Naive thymus-derived CD8-positive, alpha-beta T cell (primary cell): ENCODE measurements around the gene GPR173. TPM values are rescaled to one million over a fixed set of nuclear protein-coding genes. Genes with fewer than 3 reads are reported as not detected.

Source experiments
- polyA plus RNA-seq, 3 donors: library from polyadenylated mRNA; unstranded; fragments of 300-500 nt; fragmentation: Illumina TruSeq; gene quantifications; one replicate each; pipeline ENCODE4 v1.2.3, GENCODE V29; 2021
- total RNA-seq, 8 experiments: library from RNA in 2 of 8; stranded (reverse) in 2 of 8; gene quantifications; one replicate each; pipeline ENCODE4 v1.2.3 and lab custom pipeline; 2021 to 2026

Gene GPR173
- total and polyA plus RNA-seq, 5 experiments from 2014 or later, result 0.11 to 0.49 (median 0.16) TPM; not detected in 2

Other genes with a start within 250 kb of the GPR173 start
- gene XAGE5, start 237.5 kb upstream of the GPR173 start, total RNA-seq, result not detected
- gene XAGE5, start 237.5 kb upstream of the GPR173 start, polyA plus RNA-seq, result not detected
- not detected for gene XAGE3, start 180.7 kb upstream of the GPR173 start, total RNA-seq
- gene XAGE3, start 180.7 kb upstream of the GPR173 start, polyA plus RNA-seq, result not detected
- gene FAM156B, start 151.5 kb upstream of the GPR173 start, total RNA-seq, result 10 to 100 TPM in 1 of 2 experiments, 1 to 10 TPM in 1; 3.9 to 11.5 TPM
- gene FAM156B, start 151.5 kb upstream of the GPR173 start, polyA plus RNA-seq, result 1 to 10 TPM; 4.9 to 5.4 (median 5.3) TPM
- gene FAM156A, start 90.3 kb upstream of the GPR173 start, total RNA-seq, result 10 to 100 TPM; 14.9 to 20.7 TPM
- 1 to 10 TPM; 2.9 to 5.7 (median 4.7) TPM for gene FAM156A, start 90.3 kb upstream of the GPR173 start, polyA plus RNA-seq
- 100 to 1,000 TPM; 167 to 174 TPM for gene TSPYL2, start 33.6 kb downstream of the GPR173 start, total RNA-seq
- 10 to 100 TPM; 12.7 to 32.2 (median 27.1) TPM for gene TSPYL2, start 33.6 kb downstream of the GPR173 start, polyA plus RNA-seq
- gene KANTR, start 45.4 kb downstream of the GPR173 start, total RNA-seq, result 10 to 100 TPM; 19.7 to 20.7 TPM
- gene KANTR, start 45.4 kb downstream of the GPR173 start, polyA plus RNA-seq, result 1 to 10 TPM; 1.4 to 4.9 (median 1.6) TPM
- gene KDM5C, start 176.4 kb downstream of the GPR173 start, total RNA-seq, result 100 to 1,000 TPM; 147 to 153 TPM
- gene KDM5C, start 176.4 kb downstream of the GPR173 start, polyA plus RNA-seq, result 10 to 100 TPM; 21.0 to 26.5 (median 23.6) TPM
- gene IQSEC2, start 232.8 kb downstream of the GPR173 start, total RNA-seq, result under 1 TPM; 0.36 to 0.66 TPM
- under 1 TPM; 0.08 to 0.17 (median 0.13) TPM for gene IQSEC2, start 232.8 kb downstream of the GPR173 start, polyA plus RNA-seq